ENCODE results near the gene SNCA.

The SNCA gene

GRCh38 chr4:89807441-89808140 lies 29.4 kb downstream of the SNCA start:
- no peak for DNase-seq

GRCh38 chr4:89805297-89805696 lies 31.7 kb downstream of the SNCA start:
- DNase-seq, result no peak

GRCh38 chr4:89803915-89804314 lies 33.0 kb downstream of the SNCA start:
- DNase-seq, result no peak

DNA sequence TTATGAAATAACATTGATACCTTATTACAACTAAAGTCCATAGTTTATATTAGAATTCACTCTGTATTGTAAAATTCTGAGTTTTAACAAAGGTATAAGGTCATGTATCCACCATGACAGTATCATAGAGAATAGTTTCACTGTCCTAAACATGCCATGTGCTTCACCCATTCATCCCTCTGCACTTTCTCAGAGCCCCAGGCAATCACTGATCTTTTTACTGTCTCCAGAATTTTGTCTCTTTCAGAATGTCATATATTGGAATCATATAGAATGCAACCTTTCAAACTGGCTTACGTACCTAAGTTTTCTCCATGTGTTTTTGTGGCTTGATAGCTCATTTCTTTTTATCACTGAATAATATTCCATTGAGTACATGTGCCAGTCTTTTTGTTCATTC lies 33.9 kb downstream of the SNCA start:
- no peak for DNase-seq

GRCh38 chr4:89800527-89801103 lies 36.3 kb downstream of the SNCA start:
- DNase-seq, result no peak

DNA sequence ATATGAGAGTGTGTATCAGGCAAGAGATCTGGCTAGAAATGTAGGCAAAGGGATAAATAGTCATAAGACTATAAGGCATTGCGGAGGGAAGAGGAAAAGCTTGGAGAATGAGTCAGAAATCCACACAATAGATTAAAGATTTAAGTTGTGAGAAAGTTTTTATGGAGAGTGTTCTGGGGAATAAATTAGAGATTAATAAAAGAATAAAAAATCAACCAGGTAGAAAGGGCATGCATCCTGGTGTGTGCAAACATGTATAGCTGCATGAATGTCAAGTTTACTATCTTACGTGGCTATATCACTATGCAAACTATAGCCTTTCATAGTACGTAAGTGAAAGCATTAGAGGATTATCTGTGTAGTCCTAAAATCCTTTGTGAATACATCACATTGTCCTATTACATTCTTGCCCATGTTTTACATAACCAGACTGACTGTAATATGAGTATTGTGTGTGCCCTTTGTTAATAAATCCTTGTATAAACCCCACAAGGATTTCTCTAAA lies 36.9 kb downstream of the SNCA start:
- no peak for DNase-seq

GRCh38 chr4:89799071-89799470 lies 37.9 kb downstream of the SNCA start:
- DNase-seq, result no peak

- no peak for DNase-seq
Measured at GRCh38 chr4:89797117-89797516, 39.8 kb downstream of the SNCA start.

DNA sequence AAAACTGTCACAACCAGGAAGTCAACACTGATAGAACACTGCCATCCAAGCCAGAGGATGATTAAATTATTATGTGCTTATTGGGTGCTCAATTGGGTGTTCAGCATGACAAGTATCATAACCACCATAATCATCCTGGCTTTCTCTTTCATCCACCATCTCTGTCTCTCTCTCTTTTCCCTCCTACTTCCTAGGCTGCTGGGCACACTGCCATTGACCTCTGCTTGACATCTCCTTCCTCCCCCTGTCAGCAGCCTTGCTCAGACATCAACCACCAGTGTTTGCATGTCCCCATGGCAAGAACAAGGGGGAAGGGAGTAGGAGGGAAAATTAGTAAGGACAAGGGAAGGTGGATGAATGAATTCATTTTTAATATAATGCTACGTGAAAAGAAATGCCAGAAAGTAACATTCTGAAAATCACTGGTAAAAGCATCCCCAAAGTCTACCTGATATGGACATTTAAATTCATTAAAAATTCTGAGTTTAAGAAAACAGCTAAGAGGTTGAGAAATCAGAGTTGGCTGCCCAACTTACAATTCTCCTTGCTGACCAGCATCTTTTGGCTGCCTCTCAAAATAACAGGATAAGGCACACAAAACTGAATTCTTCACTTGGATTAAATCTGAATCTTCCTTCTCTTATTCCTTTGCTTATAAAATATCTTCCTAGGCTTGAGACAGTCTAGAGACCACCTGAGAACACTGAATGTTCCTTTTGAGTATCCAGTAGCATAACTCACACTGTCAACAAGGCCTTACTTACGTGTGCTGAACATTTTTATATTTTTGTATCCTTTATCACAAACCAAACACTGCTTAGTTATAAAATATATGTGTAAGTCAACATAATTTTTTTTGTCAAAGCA lies 48.5 kb downstream of the SNCA start:
- DNase-seq, result no peak

GRCh38 chr4:89784686-89785231 lies 52.2 kb downstream of the SNCA start:
- DNase-seq, result no peak

- DNase-seq, result no peak
Measured at GRCh38 chr4:89781321-89781720, 55.6 kb downstream of the SNCA start.

DNA sequence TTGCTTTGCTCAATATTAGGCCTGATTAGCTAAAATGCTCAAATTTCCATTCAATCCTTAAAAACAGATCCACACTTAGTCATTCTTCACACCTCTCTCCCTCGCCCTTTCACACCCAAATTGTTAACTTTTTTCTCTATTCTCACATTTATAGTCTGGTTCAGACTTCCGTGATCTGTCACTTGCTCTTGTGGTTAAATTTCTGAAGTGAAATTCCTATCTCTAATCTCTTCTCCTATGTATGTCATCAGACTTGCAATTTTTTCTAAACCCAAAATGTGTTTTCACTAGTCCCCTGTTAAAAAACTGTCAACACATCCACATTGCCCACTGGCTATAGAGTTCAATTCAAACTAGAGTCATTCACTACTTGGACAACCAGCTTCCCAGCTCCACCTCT lies 63.2 kb downstream of the SNCA start:
- no peak for DNase-seq

DNA sequence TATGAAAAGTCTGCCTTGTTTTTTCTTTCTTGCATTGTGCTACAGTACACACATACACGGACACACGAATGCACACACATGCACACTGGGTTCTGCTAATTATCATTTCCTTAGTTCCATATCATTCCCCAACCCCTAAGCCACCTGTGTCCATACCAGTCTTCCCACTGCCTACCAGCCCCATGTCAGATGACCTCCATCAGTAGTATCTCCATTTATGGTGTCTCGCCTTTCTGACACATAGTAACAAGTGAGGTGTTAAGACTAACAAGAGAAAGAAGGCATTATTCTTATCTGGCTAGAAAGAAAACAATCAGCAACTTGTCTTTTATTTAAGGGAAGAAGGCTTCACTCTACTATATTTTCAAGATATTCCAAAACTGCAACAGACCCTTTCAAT lies 67.1 kb downstream of the SNCA start:
- DNase-seq, result no peak

DNA sequence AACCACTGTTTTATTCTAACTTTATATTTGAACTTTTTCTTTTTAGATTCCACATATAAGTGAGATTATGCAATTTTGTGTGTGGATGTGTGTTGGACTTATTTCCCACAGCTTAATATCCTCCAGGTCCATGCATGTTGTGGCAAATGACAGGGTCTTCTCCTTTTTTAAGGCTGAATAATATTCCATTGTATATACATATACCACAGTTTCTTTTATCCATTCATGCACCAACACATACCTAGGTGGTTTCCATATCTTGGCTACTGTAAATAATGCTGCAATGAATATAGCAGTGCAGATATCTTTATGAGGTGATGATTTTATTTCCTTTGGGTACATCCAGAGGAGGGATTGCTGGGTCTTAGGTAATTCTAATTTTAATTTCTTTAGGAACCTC lies 69.0 kb downstream of the SNCA start:
- DNase-seq, result no peak

DNA sequence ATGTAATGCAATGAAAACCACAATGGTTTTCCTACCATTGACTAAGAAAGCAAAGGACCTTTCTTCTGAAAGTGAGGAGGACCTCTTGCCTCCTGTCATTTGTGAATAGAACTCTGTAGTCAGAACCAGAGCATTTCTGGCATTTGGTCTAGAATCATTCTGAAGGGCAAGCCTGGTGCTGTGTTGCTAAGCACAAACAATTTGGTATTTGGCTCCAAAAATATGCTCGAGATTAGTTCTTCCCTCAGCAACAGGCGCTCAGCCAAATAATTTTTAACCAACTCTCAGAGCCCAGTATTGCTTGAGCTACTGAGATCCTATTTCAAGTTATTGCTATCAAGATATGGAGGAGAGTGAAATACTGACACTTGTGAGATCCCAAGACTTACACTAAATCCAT lies 71.0 kb downstream of the SNCA start:
- DNase-seq, result no peak

GRCh38 chr4:89765528-89765927 lies 71.4 kb downstream of the SNCA start:
- no peak for DNase-seq

- no peak for DNase-seq
Measured at GRCh38 chr4:89762311-89762710, 74.7 kb downstream of the SNCA start.

DNA sequence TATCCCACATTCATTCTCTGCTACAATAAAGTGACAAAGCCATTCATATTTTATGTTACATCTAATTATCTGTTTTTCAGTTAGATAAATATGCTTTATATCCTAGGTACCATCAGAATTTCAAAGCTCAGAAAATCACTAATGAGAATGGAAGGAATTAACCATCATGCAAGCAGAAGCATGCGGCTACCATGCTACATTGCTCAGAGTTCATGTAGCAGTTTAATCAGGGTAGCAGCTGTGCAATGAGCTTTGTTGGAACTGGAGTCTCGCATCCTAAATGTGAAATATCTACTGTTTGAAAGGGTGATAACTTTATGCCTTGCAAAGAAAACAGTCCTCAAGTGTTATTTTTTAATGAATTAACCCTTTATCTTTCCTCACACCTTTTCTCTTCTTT lies 77.5 kb downstream of the SNCA start:
- no peak for DNase-seq

DNA sequence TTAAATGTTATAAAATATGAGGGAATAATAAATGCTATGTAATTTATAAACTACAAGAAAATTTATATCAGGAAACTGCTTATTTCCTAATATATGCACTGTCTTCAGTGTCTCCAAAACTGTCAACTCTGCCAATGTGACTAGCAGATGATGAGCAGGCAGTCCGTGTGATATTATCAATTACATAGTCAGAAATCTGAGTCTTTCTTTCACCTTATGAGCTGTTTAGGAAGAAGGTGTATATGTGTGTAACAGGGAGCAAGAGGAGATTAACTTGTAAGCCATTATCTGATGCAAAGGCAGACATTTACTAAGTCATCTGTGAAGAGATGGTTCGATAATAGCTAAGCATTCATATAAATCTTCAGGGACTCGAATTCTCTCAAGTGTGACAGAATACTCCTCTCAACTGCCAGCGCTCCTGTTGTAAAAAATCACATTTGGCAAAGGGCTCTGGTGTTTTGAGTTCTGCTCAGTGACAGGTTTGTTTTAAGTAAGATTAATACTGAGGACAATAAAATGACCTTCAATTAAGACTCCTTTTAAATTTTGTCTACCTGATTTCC lies 79.7 kb downstream of the SNCA start:
- DNase-seq, result peak; percentile 28

DNA sequence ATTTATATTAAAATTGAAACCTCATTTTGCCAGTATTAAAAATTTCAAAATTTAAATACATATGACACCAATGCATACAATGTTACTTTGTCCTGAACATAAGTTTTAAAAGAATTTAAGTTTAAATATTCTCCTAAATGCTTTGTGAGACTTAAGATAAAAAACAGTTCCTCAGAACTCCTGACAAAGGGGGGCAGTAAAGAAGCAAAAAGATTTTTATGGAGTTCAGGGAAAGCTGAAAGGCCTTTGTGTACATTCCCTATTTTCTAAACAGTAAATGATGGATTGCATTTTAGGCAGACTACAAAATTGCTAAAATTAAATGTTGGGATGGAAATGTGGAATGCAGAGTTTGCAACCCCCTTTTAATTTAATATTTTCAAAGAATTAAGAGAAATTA lies 81.7 kb downstream of the SNCA start:
- DNase-seq, result no peak

GRCh38 chr4:89754531-89754930 lies 82.4 kb downstream of the SNCA start:
- DNase-seq, result no peak

- no peak for DNase-seq
Measured at GRCh38 chr4:89753601-89754066, 83.3 kb downstream of the SNCA start.

DNA sequence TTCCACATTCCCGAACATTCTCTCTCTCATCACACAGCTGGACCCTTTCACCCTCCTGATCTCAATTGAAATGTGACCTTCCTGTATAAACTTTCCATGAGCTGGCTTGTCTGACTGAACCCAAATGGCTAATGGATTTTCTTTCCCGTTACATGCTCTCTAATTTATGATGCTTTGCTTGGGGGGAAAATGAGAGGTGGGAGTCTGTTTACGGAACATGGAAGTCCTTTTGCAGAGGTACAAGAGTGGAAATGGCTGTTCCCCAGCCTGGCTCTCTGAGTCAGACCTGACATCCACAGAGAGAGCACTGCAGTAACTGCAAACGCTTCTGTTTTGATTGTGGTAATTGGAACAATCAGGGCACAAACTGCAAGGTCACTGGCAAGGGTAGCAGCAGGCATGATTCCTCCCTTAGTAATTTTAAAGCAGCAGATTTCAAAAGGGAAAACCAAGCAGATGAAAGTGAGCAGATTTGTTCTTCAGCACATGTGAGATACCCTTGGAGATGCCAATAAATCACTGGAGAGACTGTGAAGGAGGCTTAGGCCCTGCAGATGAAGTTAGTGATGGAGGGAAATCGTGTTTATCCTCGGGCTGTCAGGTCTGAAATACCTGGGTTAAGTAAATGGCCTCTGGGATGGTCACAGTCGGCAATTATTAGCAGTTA lies 83.9 kb downstream of the SNCA start:
- DNase-seq, result no peak
